ENCODE results near the gene RALB.

RALB gene

DNA sequence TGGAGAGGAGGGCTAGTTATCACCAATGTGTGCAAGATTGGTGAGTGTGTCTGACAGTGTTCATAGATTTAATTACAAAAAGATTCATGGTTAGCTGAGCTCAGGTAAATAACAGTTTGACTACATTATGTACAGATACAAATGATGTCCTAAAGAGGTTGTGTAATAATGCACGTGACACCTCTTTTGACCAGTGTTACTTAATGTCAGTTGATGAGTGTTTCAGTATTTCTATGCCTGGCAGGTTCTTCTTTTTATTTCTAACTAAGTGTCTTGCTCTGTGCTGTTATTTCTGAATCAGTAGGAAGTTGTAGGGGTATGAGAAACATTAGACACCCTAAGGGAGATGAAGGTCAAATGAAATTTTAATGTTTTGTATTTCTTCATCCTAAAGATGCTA, 85.4 kb downstream of the RALB start:
- no peak for DNase-seq (ENCODE audit: low spot score)

DNA sequence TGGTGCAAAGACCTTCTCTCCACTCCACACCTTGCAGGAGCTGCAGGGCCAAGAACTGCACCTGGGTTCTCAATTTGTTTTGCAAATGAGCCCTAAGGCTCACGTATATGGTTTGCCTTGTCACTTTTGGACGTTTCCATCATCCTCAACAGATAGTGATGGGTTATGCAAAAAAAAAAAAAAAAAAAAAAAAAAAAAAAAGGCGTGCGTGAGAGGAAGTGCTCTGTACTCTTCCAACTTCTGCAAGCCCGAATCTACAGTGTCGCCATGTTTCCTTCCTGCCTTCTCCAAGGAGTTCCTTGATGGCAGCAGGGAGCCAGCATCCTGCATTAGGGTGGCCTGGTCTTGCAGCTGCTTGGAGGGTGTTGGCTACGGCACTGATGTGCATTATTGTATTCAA, 89.3 kb downstream of the RALB start:
- no peak for DNase-seq (ENCODE audit: low spot score)

DNA sequence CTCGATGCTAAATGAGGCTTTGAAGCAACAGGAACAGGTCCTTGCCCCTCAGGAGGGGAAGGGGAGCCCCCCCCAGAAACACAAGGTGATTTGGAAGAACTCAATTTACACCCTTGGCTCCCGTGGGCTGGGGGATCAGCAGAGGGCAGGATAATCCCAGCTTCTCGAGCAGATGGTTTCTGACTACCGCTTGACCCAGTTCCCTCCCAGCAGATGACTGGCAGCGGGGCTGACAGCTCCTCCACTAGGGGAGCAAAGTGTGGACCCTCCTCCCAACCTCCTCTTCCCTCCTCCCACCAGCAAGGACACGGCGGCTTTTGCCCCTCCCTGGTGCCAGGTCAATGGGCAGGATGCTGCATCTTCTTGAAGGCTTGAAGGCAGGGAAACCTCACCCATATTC, 89.8 kb downstream of the RALB start:
- DNase-seq (ENCODE audit: low spot score), result no peak

DNA sequence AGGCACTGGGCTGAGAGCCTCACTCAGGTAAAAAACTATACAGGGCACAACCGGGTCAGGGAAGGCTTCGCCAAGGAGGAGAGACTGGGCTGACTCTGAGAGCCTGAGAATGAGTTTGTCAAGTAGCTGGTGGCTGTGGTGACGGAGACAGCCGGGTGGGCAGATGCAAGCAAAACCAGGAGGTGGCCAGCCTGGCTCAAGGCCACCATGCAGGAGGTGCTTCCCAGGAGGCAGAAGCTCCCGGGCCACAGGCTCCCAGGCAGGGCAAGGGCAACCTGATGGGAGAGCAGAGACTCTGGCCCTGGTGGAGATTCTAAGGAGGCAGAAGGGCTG, 90.4 kb downstream of the RALB start:
- no peak for DNase-seq (ENCODE audit: low spot score)

DNA sequence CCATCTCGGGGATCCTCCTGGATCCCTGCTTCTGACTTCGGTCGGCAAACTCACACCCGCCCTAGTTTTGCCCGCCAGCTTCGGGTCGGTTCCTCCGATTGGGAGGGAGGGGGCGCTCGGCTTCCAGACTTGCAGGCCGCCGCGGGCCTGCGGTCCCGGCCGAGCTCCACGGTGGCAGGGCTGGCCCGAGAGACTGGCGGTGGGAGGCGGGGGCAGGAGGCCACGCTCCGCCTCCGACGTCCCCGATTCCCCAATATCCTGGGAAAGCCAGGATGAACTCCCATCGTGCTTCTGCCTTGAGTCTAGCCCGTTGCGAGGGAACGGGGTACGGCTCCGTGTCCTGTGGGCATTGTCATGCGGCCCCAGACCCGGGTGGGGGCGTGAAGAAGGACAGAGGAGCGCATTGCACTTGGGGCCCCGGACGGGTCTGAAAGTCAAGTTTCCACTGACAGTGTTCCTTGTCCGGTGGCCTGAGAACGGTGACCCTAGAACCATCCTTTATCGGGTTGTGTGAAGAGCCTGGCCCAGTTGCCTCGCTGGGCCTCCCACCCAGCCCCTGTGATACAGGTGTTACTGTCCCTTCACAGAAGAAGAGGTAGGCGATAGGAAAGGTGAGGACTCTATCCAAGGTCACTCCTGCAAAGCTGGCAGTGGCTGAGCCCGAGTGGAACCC, 90.9 kb downstream of the RALB start:
- DNase-seq (ENCODE audit: low spot score), result peak; percentile 87
